Gastrocnemius medialis (tissue), 4 donors: Measurements from ENCODE around the gene ACAP1. TPM values are rescaled to one million over a fixed set of nuclear protein-coding genes. Genes with fewer than 3 reads are reported as not detected.

ENCODE experiments used
- ATAC-seq, 2 donors: fragments of 150-250 bp; one replicate each; pipeline ENCODE4 v1.9.1; 2016
- DNase-seq, 2 donors: peaks; one replicate each; pipeline ENCODE4 v3.0.0-alpha.2; 2019
- H3K27ac ChIP-seq, 4 donors: fragments of 200-600 bp; sonication (generic); 1 replicate in 1 of 4; 2 replicates in 3 of 4; pipeline ENCODE4 v1.5.1; 2016 to 2018; ENCODE audit warnings: mild to moderate bottlenecking in 2 of 4, moderate library complexity in 1 of 4
- H3K27me3 ChIP-seq, 3 donors: fragments of 200-600 bp; sonication (generic) in 2 of 3; 1 replicate in 1 of 3; 2 replicates in 2 of 3; pipeline versions ENCODE4 v1.5.1 to v1.6.0; 2016 to 2019; ENCODE audit warnings: mild to moderate bottlenecking in 1 of 3, moderate library complexity in 1 of 3
- H3K36me3 ChIP-seq, 2 donors: fragments of 200-600 bp; sonication (generic) in 1 of 2; one replicate each; pipeline ENCODE4 v1.5.1; 2017 to 2018
- H3K4me1 ChIP-seq, 2 donors: fragments of 200-600 bp; sonication (generic) in 1 of 2; one replicate each; pipeline ENCODE4 v1.5.1; 2016 to 2017; ENCODE audit warnings: mild to moderate bottlenecking in 2 of 2
- H3K4me3 ChIP-seq, 4 donors: fragments of 200-600 bp; sonication (generic) in 3 of 4; 1 replicate in 1 of 4; 2 replicates in 3 of 4; pipeline ENCODE4 v1.5.1; 2016 to 2019; ENCODE audit warnings: mild to moderate bottlenecking in 2 of 4
- H3K9me3 ChIP-seq, 3 donors: fragments of 200-600 bp; sonication (generic) in 2 of 3; 1 replicate in 1 of 3; 2 replicates in 2 of 3; pipeline ENCODE4 v1.5.1; 2016 to 2019
- CTCF ChIP-seq, 5 experiments: fragments of 450-650 bp in 3 of 5; fragments of 200-600 bp in 2 of 5; sonication (generic) in 2 of 5; IDR thresholded peaks in 4 of 5; conservative IDR thresholded peaks in 1 of 5; 1 replicate in 4 of 5; 2 replicates in 1 of 5; pipeline ENCODE4 v1.5.1; 2016 to 2019; ENCODE audit warnings: antibody characterized with exemption in 5 of 5, mild to moderate bottlenecking in 3 of 5, moderate library complexity in 3 of 5
- POLR2A ChIP-seq, 2 donors: fragments of 450-650 bp; IDR thresholded peaks; one replicate each; pipeline ENCODE4 v1.6.1; 2017; ENCODE audit warnings: antibody characterized with exemption in 2 of 2, mild to moderate bottlenecking in 2 of 2, moderate library complexity in 2 of 2
- in situ Hi-C, 4 donors: fragments of 200-750 bp; cut with MboI; loops; one replicate each; pipeline versions ENCODE4 v1.15.0 to v1.8.0; 2017; ENCODE audit warnings: low sequenced_read_pairs in 4 of 4
- intact Hi-C: fragments of 100-400 bp; cut with DNase I; formaldehyde crosslinking; loops from one replicate; pipeline ENCODE4 v1.15.1; 2023; ENCODE audit warnings: low total_unique reads
- total RNA-seq, 4 donors: library from RNA; depleted of rRNA; stranded (reverse); fragments of >200 nt; gene quantifications; one replicate each; pipeline versions ENCODE4 v1.1.0 to v1.2.3, GENCODE V29; 2016

Gene ACAP1
- total RNA-seq, 4 donors from 2014 or later, result 0.22 to 16.3 (median 1.7) TPM

- in situ Hi-C loops, result no loop called here
- TF ChIP-seq CTCF (IDR thresholded peaks at IDR 0.05 in 4 of 5, conservative IDR thresholded peaks at IDR 0.05 in 1 of 5) (peak; percentile 32 to 61 (median 42)), POLR2A (IDR thresholded peaks at IDR 0.05) (peak; percentile 93)
- intact Hi-C loops, result loop anchor here (1.0 kb wide), 4 partner anchors 9 to 90 kb away; partner anchors contain the start of genes POLR2A and TMEM102
- Histone ChIP-seq H3K27ac (peak within 1 kb of the TSS; percentile 83 to 97 (median 90)), H3K36me3 (peaks cover 0 to 19% of the 10 kb centered on the region in 2 donors), H3K9me3 (no peaks in the 10 kb centered on the region), H3K27me3 (no peaks in the 10 kb centered on the region), H3K4me3 (peak within 1 kb of the TSS; percentile 73 to 97 (median 88)), H3K4me1 (peaks cover 9 to 10% of the 10 kb centered on the region in 2 donors)
- ATAC-seq (peak; percentile 89 to 91), DNase-seq (peak; percentile 64 to 81)
Observed at GRCh38 chr17:7394452-7395191, 58.3 kb downstream of the ACAP1 start, which contains the start of gene PLSCR3. Gene PLSCR3, minus strand, starts transcription at chr17:7394525. Its CDS starts 415 bp downstream, at chr17:7394110.

GRCh38 chr17:7396147-7396546, 59.8 kb downstream of the ACAP1 start:
- Histone ChIP-seq H3K36me3 (peaks cover 0 to 4% of the 10 kb centered on the region in 2 donors), H3K27ac (no peak overlapping the region), H3K4me1 (peaks cover 9 to 10% of the 10 kb centered on the region in 2 donors), H3K9me3 (no peaks in the 10 kb centered on the region), H3K27me3 (no peaks in the 10 kb centered on the region), H3K4me3 (no peak overlapping the region)
- intact Hi-C loops, result no loop called here
- no peak for DNase-seq
- TF ChIP-seq CTCF (IDR thresholded peaks at IDR 0.05 in 4 of 5, conservative IDR thresholded peaks at IDR 0.05 in 1 of 5) (no peak), POLR2A (IDR thresholded peaks at IDR 0.05) (no peak)
- in situ Hi-C loops, result no loop called here
- no peak for ATAC-seq

GRCh38 chr17:7398612-7399011, 62.3 kb downstream of the ACAP1 start:
- H3K36me3 ChIP-seq, result no peaks in the 10 kb centered on the region
- ATAC-seq (no peak), DNase-seq (no peak)
- no peaks in the 10 kb centered on the region for H3K27me3 ChIP-seq
- H3K4me3 ChIP-seq, result no peak overlapping the region
- peaks cover 17 to 22% of the 10 kb centered on the region in 2 donors for H3K4me1 ChIP-seq
- no peaks in the 10 kb centered on the region for H3K9me3 ChIP-seq
- TF ChIP-seq CTCF (IDR thresholded peaks at IDR 0.05 in 4 of 5, conservative IDR thresholded peaks at IDR 0.05 in 1 of 5), result no peak
- no peak for TF ChIP-seq POLR2A (IDR thresholded peaks at IDR 0.05)
- intact Hi-C loops (no loop called here), in situ Hi-C loops (no loop called here)
- H3K27ac ChIP-seq, result no peak overlapping the region

Other genes starting within 250 kb of the ACAP1 start
- gene ASGR2, start 221.7 kb upstream of the ACAP1 start, total RNA-seq, result 1 to 10 TPM in 2 of 4 donors, not detected in 2; 1.6 to 2.2 TPM
- 1 to 10 TPM in 1 of 4 donors, under 1 TPM in 1, not detected in 2; 0.81 to 1.8 TPM for gene ASGR1, start 157.2 kb upstream of the ACAP1 start, total RNA-seq
- gene DLG4, start 116.7 kb upstream of the ACAP1 start, total RNA-seq, result 1 to 10 TPM; 3.5 to 6.7 (median 5.3) TPM
- 1,000 to 10,000 TPM in 3 of 4 donors, 100 to 1,000 TPM in 1; 771 to 1,217 (median 1,086) TPM for gene ACADVL, start 116.6 kb upstream of the ACAP1 start, total RNA-seq
- gene DVL2, start 102.0 kb upstream of the ACAP1 start, total RNA-seq, result 10 to 100 TPM; 15.5 to 22.6 (median 20.5) TPM
- 10 to 100 TPM; 16.9 to 31.8 (median 24.1) TPM for gene PHF23, start 97.1 kb upstream of the ACAP1 start, total RNA-seq
- gene GABARAP, start 94.1 kb upstream of the ACAP1 start, total RNA-seq, result 100 to 1,000 TPM; 207 to 626 (median 258) TPM
- 100 to 1,000 TPM in 3 of 4 donors, 10 to 100 TPM in 1; 71.5 to 150 (median 111) TPM for gene CTDNEP1, start 84.8 kb upstream of the ACAP1 start, total RNA-seq
- gene ELP5, start 84.3 kb upstream of the ACAP1 start, total RNA-seq, result 10 to 100 TPM; 13.3 to 52.7 (median 26.7) TPM
- 1 to 10 TPM in 1 of 4 donors, under 1 TPM in 1, not detected in 2; 0.46 to 5.1 TPM for gene CLDN7, start 74.1 kb upstream of the ACAP1 start, total RNA-seq
- gene SLC2A4, start 54.8 kb upstream of the ACAP1 start, total RNA-seq, result 100 to 1,000 TPM; 148 to 310 (median 227) TPM
- 1 to 10 TPM in 1 of 4 donors, under 1 TPM in 2, not detected in 1; 0.42 to 2.2 (median 0.46) TPM for gene YBX2, start 41.9 kb upstream of the ACAP1 start, total RNA-seq
- gene EIF5A, start 28.9 kb upstream of the ACAP1 start, total RNA-seq, result 100 to 1,000 TPM; 115 to 384 (median 273) TPM
- gene GPS2, start 21.2 kb upstream of the ACAP1 start, total RNA-seq, result 100 to 1,000 TPM; 135 to 240 (median 169) TPM
- 10 to 100 TPM; 21.8 to 26.7 (median 23.5) TPM for gene NEURL4, start 7.2 kb upstream of the ACAP1 start, total RNA-seq
- gene KCTD11, start 15.6 kb downstream of the ACAP1 start, total RNA-seq, result 1 to 10 TPM; 3.6 to 7.0 (median 4.6) TPM
- gene TMEM95, start 18.6 kb downstream of the ACAP1 start, total RNA-seq, result not detected
- 1 to 10 TPM in 1 of 4 donors, under 1 TPM in 1, not detected in 2; 0.13 to 2.2 TPM for gene TNK1, start 44.6 kb downstream of the ACAP1 start, total RNA-seq
- 10 to 100 TPM in 3 of 4 donors, 1 to 10 TPM in 1; 8.9 to 20.3 (median 14.4) TPM for gene PLSCR3, start 58.0 kb downstream of the ACAP1 start, total RNA-seq
- 10 to 100 TPM; 28.9 to 65.6 (median 50.2) TPM for gene TMEM256, start 67.6 kb downstream of the ACAP1 start, total RNA-seq
- gene NLGN2, start 71.3 kb downstream of the ACAP1 start, total RNA-seq, result 1 to 10 TPM; 4.2 to 6.6 (median 4.4) TPM
- not detected for gene SPEM1, start 83.8 kb downstream of the ACAP1 start, total RNA-seq
- gene SPEM2, start 89.1 kb downstream of the ACAP1 start, total RNA-seq, result not detected
- not detected for gene SPEM3, start 92.3 kb downstream of the ACAP1 start, total RNA-seq
- 1 to 10 TPM in 3 of 4 donors, under 1 TPM in 1; 0.92 to 3.9 (median 2.3) TPM for gene TMEM102, start 98.9 kb downstream of the ACAP1 start, total RNA-seq
- gene FGF11, start 103.0 kb downstream of the ACAP1 start, total RNA-seq, result 1 to 10 TPM; 1.2 to 7.4 (median 4.1) TPM
- 100 to 1,000 TPM in 2 of 4 donors, 10 to 100 TPM in 2; 82.3 to 202 (median 101) TPM for gene CHRNB1, start 108.5 kb downstream of the ACAP1 start, total RNA-seq
- gene ZBTB4, start 143.1 kb downstream of the ACAP1 start, total RNA-seq, result 10 to 100 TPM; 24.2 to 43.1 (median 31.2) TPM
- gene SLC35G6, start 144.9 kb downstream of the ACAP1 start, total RNA-seq, result not detected
- 10 to 100 TPM; 20.3 to 56.9 (median 39.3) TPM for gene POLR2A, start 147.8 kb downstream of the ACAP1 start, total RNA-seq
- 10 to 100 TPM in 3 of 4 donors, 1 to 10 TPM in 1; 7.9 to 26.1 (median 16.9) TPM for gene TNFSF12, start 212.5 kb downstream of the ACAP1 start, total RNA-seq
- gene TNFSF13, start 222.2 kb downstream of the ACAP1 start, total RNA-seq, result 1 to 10 TPM; 2.8 to 8.4 (median 5.0) TPM
- gene SENP3, start 225.4 kb downstream of the ACAP1 start, total RNA-seq, result 10 to 100 TPM; 63.6 to 71.5 (median 68.8) TPM
- gene CD68, start 243.1 kb downstream of the ACAP1 start, total RNA-seq, result 10 to 100 TPM; 10.1 to 66.5 (median 20.3) TPM
- gene MPDU1, start 247.3 kb downstream of the ACAP1 start, total RNA-seq, result 100 to 1,000 TPM in 2 of 4 donors, 10 to 100 TPM in 2; 55.9 to 157 (median 101) TPM